Measurements from ENCODE around the gene CHSY1. TPM values are rescaled to one million over a fixed set of nuclear protein-coding genes. Genes with fewer than 3 reads are reported as not detected.
A peak's percentile ranks its signal among the peaks of the same experiment; 100 is the strongest.
"Not testable (repeated sequence)": the region's sequence is repeated elsewhere in the genome, so short reads cannot be mapped to it uniquely, and the experiment has no call there.

Gene CHSY1, protein sequence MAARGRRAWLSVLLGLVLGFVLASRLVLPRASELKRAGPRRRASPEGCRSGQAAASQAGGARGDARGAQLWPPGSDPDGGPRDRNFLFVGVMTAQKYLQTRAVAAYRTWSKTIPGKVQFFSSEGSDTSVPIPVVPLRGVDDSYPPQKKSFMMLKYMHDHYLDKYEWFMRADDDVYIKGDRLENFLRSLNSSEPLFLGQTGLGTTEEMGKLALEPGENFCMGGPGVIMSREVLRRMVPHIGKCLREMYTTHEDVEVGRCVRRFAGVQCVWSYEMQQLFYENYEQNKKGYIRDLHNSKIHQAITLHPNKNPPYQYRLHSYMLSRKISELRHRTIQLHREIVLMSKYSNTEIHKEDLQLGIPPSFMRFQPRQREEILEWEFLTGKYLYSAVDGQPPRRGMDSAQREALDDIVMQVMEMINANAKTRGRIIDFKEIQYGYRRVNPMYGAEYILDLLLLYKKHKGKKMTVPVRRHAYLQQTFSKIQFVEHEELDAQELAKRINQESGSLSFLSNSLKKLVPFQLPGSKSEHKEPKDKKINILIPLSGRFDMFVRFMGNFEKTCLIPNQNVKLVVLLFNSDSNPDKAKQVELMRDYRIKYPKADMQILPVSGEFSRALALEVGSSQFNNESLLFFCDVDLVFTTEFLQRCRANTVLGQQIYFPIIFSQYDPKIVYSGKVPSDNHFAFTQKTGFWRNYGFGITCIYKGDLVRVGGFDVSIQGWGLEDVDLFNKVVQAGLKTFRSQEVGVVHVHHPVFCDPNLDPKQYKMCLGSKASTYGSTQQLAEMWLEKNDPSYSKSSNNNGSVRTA
- 10 to 100 TPM; 34.8 to 36.3 TPM for total RNA-seq

DNA sequence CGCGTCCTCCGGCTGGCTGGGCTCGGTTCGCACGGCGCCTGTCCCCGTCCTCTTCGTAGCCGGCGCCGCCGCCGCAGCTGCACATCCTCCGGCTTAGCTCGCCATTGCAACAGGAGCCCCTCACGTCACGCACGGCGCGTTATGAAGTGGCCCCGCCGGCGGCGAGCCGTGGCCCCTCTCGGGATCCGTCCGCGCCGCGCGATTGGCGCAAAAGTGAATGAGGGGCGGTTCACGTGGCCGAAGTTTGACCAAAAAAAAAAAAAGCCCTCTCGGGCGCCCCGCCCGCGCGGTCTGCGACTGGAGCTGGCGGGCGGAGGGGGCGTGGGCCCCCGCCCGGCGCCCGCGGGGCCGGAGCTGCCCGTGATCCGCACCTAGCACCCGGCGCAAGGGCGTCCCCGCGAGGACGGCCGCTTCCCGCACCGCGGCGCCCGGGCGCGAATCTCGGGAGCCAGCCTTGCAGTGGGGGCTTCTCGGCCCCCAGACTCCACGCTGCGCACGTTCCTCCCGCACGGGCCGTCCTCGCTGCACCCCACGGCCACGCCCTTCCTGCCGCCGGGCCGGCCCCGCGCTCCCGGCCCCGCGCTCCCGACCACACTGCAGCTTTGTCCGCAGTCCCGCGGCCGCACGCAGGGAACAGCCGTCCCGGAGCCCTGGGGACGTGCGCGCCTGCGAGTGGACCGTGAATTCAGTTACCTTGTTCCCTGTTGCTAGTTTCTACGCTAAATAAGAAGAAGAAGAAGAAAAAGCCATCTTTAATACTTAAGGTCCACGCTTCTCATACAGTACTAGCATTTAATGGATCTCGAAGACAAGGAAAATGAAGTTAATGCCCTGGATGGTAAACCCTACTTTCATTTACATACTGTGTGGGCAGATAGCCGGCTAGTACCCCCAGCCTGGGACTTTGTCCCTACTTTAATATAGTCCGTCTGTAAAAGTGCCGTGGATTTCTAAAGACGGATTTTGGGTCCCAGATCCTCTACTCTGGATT is at the start of gene CHSY1:
Gene CHSY1, minus strand, starts transcription at position 219 of the 991 bp plus-strand sequence. CDS start 592 bp downstream, outside the sequence.
- H3K36me3 Mint-ChIP-seq: peaks cover 11% of the 10 kb centered on the region
- no peaks in the 10 kb centered on the region for H3K9me3 Mint-ChIP-seq
- no peaks in the 10 kb centered on the region for H3K27me3 Mint-ChIP-seq
- peak within 1 kb of the TSS; percentile 86 for H3K27ac Mint-ChIP-seq
- peak within 1 kb of the TSS; percentile 91 for H3K4me3 Mint-ChIP-seq
- POLR2A ChIA-PET: interaction anchor here (0.6 to 1.9 kb wide), 12 partner anchors 12 to 408 kb away, joined by 3 to 16 read pairs (median 4); partner anchors contain the start of gene SNRPA1
- H3K4me1 Mint-ChIP-seq (ENCODE audit: low read depth): peaks cover 51% of the 10 kb centered on the region
- peak; percentile 91 for DNase-seq
- intact Hi-C loops (cut with micrococcal nuclease): loop anchor here (2.0 kb wide), 1 partner anchor 91 kb away; no protein-coding TSS in a partner anchor
- CTCF ChIA-PET: interaction anchor here (0.7 to 7.3 kb wide), 13 partner anchors 37 to 317 kb away, joined by 3 to 97 read pairs (median 3); no protein-coding TSS in a partner anchor

DNA sequence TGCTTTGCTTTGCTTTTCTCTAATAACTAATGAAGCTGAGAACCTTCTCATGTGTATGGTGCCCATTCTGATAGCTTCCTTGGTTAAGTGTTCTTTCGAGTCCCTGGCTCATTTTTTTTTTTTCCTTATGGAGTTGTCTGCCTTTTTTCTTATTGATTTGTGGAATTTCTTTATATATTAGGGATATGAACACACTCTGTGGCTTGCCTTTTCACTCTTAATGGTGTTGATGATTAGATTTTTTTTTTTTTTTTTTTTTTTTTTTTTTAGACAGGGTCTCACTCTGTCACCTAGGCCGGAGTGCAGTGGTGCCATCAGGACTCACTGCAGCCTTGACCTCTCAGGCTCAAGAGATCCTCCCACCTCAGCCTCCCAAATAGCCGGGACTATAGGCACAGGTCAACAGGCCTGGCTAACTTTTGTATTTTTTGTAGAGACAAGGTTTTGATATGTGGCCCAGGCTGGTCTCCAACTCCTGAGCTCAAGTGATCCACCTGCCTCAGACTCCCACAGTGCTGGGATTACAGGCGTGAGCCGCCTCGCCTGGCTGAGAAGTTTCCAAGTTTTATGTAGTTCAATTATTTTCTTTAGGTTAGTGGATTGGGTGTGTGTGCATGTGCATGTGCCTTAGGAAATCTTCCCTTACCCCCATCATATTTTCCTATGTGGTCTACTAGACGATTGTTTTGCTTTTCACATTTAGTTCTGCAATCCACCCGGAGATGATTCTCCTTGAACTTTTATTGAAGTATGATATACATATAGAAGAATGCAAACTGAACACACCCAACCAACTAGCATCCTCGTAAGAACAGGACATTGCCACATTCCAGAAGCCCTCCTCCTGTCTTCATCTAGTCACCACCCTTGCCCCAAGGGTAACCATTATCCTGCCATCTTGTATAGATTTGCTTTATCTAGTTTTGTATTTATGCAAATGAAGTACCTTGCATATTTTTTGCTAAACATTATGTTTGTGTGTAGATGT is 44.9 kb upstream of the CHSY1 start:
- H3K36me3 Mint-ChIP-seq: peaks cover 22% of the 10 kb centered on the region
- intact Hi-C loops (cut with micrococcal nuclease): no loop called here

DNA sequence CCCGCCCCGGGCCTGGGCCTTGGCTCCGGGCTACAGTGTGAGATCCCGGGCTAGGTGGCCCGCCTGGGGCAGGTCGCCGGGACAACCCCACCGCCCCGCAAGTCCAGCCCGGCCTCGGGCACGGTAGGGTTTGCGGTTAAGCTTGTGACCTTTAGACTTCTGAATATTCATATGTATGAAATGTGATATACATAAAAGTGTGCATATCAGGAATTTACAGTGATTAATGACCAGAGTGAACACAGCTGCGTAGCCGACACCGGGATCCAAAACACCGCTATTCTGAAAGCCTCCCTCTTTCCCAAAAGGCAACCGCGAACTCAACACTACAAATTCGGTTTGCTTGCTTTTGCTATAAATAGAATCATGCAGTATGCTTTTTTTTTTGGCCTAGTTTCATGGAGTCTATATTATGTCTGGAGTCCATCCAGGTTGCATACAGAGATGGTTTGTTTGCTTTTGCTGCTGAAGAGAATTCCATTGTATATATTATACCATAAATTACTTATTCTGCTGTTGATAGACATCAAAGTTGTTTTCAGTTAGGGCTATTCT is 43.8 kb upstream of the CHSY1 start:
- no peak for DNase-seq
- H3K4me1 Mint-ChIP-seq (ENCODE audit: low read depth): peaks cover 32% of the 10 kb centered on the region
- H3K27ac Mint-ChIP-seq: peak overlapping the region; percentile 98
- peaks cover 27% of the 10 kb centered on the region for H3K36me3 Mint-ChIP-seq
- intact Hi-C loops (cut with micrococcal nuclease): loop anchor here (1.0 kb wide), 2 partner anchors 357 to 693 kb away; partner anchors contain the start of genes ASB7, LINS1 and TM2D3
- peak overlapping the region; percentile 95 for H3K4me3 Mint-ChIP-seq
- H3K27me3 Mint-ChIP-seq: no peaks in the 10 kb centered on the region
- ChIA-PET POLR2A (interaction anchor here (0.8 to 2.8 kb wide), 9 partner anchors 10 to 428 kb away, joined by 4 to 12 read pairs (median 5); partner anchors contain the start of genes CHSY1, TARS3 and TM2D3), CTCF (interaction anchor here (0.6 to 6.2 kb wide), 4 partner anchors 19 to 857 kb away, joined by 3 to 49 read pairs (median 3); no protein-coding TSS in a partner anchor)
- H3K9me3 Mint-ChIP-seq: no peaks in the 10 kb centered on the region

More for the DNA sequence above, 44.9 kb upstream of the CHSY1 start:
- Mint-ChIP-seq H3K27me3 (no peaks in the 10 kb centered on the region), H3K4me3 (peak overlapping the region; percentile 95), H3K4me1 (ENCODE audit: low read depth) (peaks cover 28% of the 10 kb centered on the region), H3K27ac (no peak overlapping the region), H3K9me3 (no peaks in the 10 kb centered on the region)
- DNase-seq: no peak
- CTCF ChIA-PET: interaction anchor here (0.6 to 6.2 kb wide), 3 partner anchors 205 to 858 kb away, joined by 3 to 49 read pairs (median 9); no protein-coding TSS in a partner anchor
- POLR2A ChIA-PET: interaction anchor here (0.8 to 2.8 kb wide), 2 partner anchors 11 to 23 kb away, joined by 4 to 12 read pairs; no protein-coding TSS in a partner anchor

- H3K9me3 Mint-ChIP-seq: no peaks in the 10 kb centered on the region
- intact Hi-C loops (cut with micrococcal nuclease): loop anchor here (1.0 kb wide), 4 partner anchors 19 to 693 kb away; partner anchors contain the start of genes ASB7, LINS1 and TM2D3
- H3K27ac Mint-ChIP-seq: peak within 1 kb of the TSS; percentile 98
- H3K36me3 Mint-ChIP-seq: peaks cover 34% of the 10 kb centered on the region
- H3K4me3 Mint-ChIP-seq: peak within 1 kb of the TSS; percentile 95
- peaks cover 38% of the 10 kb centered on the region for H3K4me1 Mint-ChIP-seq (ENCODE audit: low read depth)
- ChIA-PET CTCF (interaction anchor here (0.6 to 6.2 kb wide), 8 partner anchors 19 to 360 kb away, joined by 3 to 49 read pairs (median 3); partner anchors contain the start of gene TM2D3), POLR2A (interaction anchor here (0.9 to 2.8 kb wide), 12 partner anchors 10 to 429 kb away, joined by 3 to 12 read pairs (median 5); partner anchors contain the start of genes CHSY1, TARS3 and TM2D3)
- no peaks in the 10 kb centered on the region for H3K27me3 Mint-ChIP-seq
- DNase-seq: peak; percentile 98
Observed at GRCh38 chr15:101294731-101295606, 43.1 kb upstream of the CHSY1 start, which contains the start of gene SNRPA1. TSS of gene SNRPA1 (minus strand) at chr15:101295248. CDS start at chr15:101295178, 70 bp downstream.

- peaks cover 51% of the 10 kb centered on the region for H3K4me1 Mint-ChIP-seq (ENCODE audit: low read depth)
- H3K27me3 Mint-ChIP-seq: no peaks in the 10 kb centered on the region
- peaks cover 46% of the 10 kb centered on the region for H3K36me3 Mint-ChIP-seq
- ChIA-PET POLR2A (interaction anchor here (0.6 to 1.9 kb wide), 4 partner anchors 8 to 33 kb away, joined by 3 to 4 read pairs (median 3); no protein-coding TSS in a partner anchor), CTCF (interaction anchor here (0.6 to 3.1 kb wide), 7 partner anchors 10 to 348 kb away, joined by 3 to 14 read pairs (median 5); no protein-coding TSS in a partner anchor)
- no peaks in the 10 kb centered on the region for H3K9me3 Mint-ChIP-seq
- peak overlapping the region; percentile 98 for H3K27ac Mint-ChIP-seq
- DNase-seq: no peak
- peak overlapping the region; percentile 95 for H3K4me3 Mint-ChIP-seq
- intact Hi-C loops (cut with micrococcal nuclease): no loop called here
Observed at GRCh38 chr15:101293122-101293521, 41.3 kb upstream of the CHSY1 start.

- no peaks in the 10 kb centered on the region for H3K9me3 Mint-ChIP-seq
- CTCF ChIA-PET: interaction anchor here (0.6 to 3.4 kb wide), 26 partner anchors 9 to 703 kb away, joined by 3 to 24 read pairs (median 4); partner anchors contain the start of gene TM2D3
- no peak overlapping the region for H3K4me3 Mint-ChIP-seq
- H3K27ac Mint-ChIP-seq: peak overlapping the region; percentile 55
- no peaks in the 10 kb centered on the region for H3K27me3 Mint-ChIP-seq
- peaks cover 69% of the 10 kb centered on the region for H3K36me3 Mint-ChIP-seq
- intact Hi-C loops (cut with micrococcal nuclease): no loop called here
- POLR2A ChIA-PET: no interaction called here
- DNase-seq: peak; percentile 6
- H3K4me1 Mint-ChIP-seq (ENCODE audit: low read depth): peaks cover 51% of the 10 kb centered on the region
Observed at GRCh38 chr15:101288905-101289513, 37.2 kb upstream of the CHSY1 start.

DNA sequence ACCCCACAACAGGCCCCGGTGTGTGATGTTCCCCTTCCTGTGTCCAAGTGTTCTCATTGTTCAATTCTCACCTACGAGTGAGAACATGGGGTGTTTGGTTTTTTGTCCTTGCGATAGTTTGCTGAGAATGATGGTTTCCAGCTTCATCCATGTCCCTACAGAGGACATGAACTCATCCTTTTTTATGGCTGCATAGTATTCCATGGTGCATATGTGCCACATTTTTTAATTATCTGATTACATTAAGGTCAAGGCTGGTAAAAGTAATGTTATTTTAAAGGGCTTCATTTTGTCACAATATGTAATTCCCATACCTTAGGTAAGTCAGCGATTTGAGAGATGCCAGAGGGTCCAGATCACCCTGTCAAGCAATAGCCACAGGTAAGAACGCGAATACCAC is 35.5 kb upstream of the CHSY1 start:
- ChIA-PET CTCF (interaction anchor here (0.6 to 3.4 kb wide), 6 partner anchors 8 to 368 kb away, joined by 3 to 24 read pairs (median 3); partner anchors contain the start of gene TM2D3), POLR2A (interaction anchor here (0.7 to 1.0 kb wide), 2 partner anchors 39 to 355 kb away, joined by 4 read pairs; no protein-coding TSS in a partner anchor)
- H3K27me3 Mint-ChIP-seq; H3K4me3 Mint-ChIP-seq; intact Hi-C loops (cut with micrococcal nuclease); H3K9me3 Mint-ChIP-seq; DNase-seq: not testable (repeated sequence)
- peaks cover 42% of the 10 kb centered on the region for H3K4me1 Mint-ChIP-seq (ENCODE audit: low read depth)
- peak overlapping the region; percentile 33 for H3K27ac Mint-ChIP-seq
- H3K36me3 Mint-ChIP-seq: peaks cover 66% of the 10 kb centered on the region

DNA sequence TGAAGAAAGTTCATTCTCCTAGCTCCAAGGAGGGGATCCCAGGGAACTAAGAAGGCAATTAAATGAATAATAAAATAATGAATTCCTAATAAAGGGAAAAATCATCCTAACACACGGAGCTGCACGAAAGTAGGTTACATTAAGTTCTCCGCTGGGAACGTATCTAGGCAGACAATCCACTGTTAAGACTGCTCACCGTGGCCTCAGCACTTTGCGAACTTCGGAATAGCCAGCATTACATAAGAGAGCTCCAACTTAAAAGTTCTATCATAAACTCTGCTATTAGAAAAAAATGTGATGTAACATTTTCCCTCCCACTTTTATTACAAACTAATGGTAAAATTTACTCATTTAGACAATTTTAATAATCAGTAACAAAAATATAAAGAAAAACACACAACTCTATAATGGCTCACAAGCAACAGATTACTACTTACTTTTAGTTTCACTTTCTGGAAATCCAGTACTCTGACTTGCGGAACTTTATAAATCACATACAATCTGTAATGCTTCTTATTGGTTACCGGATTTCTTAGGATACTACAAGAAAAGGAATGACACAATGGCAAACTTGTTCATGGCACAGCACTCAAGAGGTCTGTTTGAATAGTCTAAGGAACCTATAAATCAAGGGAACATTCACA is 34.7 kb upstream of the CHSY1 start:
- POLR2A ChIA-PET: interaction anchor here (1.1 kb wide), 1 partner anchor 8 kb away, joined by 4 read pairs; no protein-coding TSS in a partner anchor
- no peak for DNase-seq
- intact Hi-C loops (cut with micrococcal nuclease): no loop called here
- H3K27ac Mint-ChIP-seq: no peak overlapping the region
- CTCF ChIA-PET: interaction anchor here (1.1 to 3.1 kb wide), 5 partner anchors 11 to 356 kb away, joined by 3 to 10 read pairs (median 3); no protein-coding TSS in a partner anchor
- no peaks in the 10 kb centered on the region for H3K27me3 Mint-ChIP-seq
- no peaks in the 10 kb centered on the region for H3K9me3 Mint-ChIP-seq
- H3K36me3 Mint-ChIP-seq: peaks cover 67% of the 10 kb centered on the region
- no peak overlapping the region for H3K4me3 Mint-ChIP-seq
- H3K4me1 Mint-ChIP-seq (ENCODE audit: low read depth): peaks cover 35% of the 10 kb centered on the region

Data from activated CD4-positive, alpha-beta memory T cell treated with anti-CD3 and anti-CD28 coated beads for 36 hours (primary cell).